NCI-H524 treated with DMSO at 0.1 percent for 48 hours (cell line): ENCODE measurements around the gene MAP1LC3B.
A peak's percentile ranks its signal among the peaks of the same experiment; 100 is the strongest.

Source experiments
- DNase-seq: peaks from one replicate; lab custom pipeline; 2025; lab: John Stamatoyannopoulos, UW

MAP1LC3B gene

DNA sequence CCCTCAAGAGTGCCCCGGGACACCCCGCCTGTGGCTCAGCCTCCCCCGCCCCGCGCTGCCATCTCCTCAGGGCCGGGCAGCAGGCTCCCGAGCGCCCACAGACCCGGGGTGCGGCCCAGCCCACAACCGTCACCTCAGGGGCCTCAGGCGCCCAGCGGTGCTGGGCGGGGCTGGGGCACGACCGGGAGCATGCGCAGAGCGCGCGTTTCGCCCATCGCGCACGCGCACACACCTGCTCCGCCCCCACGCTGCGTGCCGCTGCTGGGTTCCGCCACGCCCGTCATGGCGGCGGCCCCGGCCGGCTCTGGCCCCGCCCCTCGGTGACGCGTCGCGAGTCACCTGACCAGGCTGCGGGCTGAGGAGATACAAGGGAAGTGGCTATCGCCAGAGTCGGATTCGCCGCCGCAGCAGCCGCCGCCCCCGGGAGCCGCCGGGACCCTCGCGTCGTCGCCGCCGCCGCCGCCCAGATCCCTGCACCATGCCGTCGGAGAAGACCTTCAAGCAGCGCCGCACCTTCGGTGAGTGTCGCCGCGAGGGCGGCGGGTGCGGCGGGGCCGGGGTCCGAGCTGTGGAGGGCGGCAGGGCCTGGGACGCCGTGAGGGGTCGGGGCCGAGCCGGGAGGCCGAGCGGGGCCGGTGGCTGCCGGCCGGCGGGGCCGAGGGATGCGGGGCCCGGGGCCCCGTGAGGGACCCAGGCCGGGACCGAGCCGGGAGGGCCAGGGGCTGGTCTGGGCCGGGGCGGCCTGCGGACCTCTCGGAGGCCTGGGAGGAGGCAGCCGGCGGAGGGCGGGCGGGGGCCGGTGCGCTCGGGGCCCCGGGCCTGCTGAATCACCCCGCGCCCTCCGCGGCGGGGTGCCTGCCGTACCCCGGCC lies at the start of gene MAP1LC3B:
TSS of gene MAP1LC3B (plus strand) at position 387 of the 871 bp plus-strand sequence. CDS start at position 479, 92 bp downstream.
- DNase-seq = peak; percentile 68

DNA sequence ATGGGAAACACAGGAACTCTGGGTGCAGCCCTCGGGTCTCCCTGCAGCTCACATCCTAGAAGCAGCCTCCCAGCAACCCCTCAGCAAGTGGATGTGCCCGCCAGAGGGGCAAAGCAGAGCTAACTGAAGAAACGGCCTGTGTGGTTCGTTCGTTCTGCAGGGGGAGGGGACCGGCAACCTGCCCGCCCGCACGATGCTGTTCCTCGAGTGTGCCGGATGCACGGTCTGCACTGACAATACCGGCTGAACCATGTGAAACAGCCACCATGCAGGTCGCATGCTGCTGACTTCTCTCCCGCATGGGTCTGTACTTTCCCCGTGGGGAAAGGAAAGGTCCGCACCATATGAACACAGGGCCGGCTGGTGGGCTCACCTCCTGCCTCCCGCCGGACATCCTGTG lies 49.6 kb upstream of the MAP1LC3B start:
- DNase-seq = no peak

DNA sequence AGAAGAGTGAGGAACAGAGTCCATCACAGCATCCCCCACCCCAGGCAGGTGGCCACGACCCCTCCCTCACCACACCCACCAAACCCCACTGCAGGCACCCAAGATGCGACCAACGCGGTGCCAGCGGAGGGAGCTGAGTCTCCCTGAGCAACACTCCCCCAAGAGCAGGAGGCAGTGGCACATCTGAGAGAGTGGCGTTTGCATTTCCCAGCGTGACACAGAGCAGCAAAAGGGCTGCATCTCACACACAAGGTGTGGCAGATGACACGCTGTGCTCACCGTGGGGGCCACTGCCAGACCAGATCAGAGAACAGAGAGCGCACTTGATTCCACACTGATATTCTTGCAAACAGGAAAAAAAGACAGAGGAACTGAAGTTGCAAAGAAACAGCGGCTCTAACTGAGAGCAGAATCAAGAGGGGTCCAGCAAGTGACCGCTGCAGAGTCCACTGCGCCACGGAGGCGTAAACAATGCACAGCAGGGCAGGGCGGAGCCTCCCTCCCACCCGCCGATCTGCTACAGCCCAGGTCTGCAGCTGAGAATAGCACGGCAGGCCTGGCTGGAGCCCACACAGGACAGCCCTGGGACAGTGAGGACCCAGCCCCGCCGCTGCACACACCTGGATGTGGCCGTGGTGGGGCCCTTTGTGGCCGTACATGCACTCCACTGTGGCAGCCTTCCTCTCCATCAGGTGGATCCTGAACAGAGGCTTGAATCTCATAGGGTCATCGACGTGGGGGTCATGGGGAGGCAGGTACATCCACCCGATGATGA lies 49.0 kb upstream of the MAP1LC3B start:
- no peak for DNase-seq

- DNase-seq = no peak
These were observed 48.4 kb upstream of the MAP1LC3B start for GRCh38 chr16:87343753-87344050.

GRCh38 chr16:87344165-87344930 lies 47.8 kb upstream of the MAP1LC3B start:
- DNase-seq = no peak

GRCh38 chr16:87344931-87345631 lies 47.1 kb upstream of the MAP1LC3B start:
- DNase-seq = no peak

- DNase-seq = no peak
These were observed 46.3 kb upstream of the MAP1LC3B start for GRCh38 chr16:87345726-87346424.

- no peak for DNase-seq
These were observed 45.5 kb upstream of the MAP1LC3B start for GRCh38 chr16:87346517-87347060.

- no peak for DNase-seq
These were observed 44.1 kb upstream of the MAP1LC3B start for GRCh38 chr16:87347932-87348615.

DNA sequence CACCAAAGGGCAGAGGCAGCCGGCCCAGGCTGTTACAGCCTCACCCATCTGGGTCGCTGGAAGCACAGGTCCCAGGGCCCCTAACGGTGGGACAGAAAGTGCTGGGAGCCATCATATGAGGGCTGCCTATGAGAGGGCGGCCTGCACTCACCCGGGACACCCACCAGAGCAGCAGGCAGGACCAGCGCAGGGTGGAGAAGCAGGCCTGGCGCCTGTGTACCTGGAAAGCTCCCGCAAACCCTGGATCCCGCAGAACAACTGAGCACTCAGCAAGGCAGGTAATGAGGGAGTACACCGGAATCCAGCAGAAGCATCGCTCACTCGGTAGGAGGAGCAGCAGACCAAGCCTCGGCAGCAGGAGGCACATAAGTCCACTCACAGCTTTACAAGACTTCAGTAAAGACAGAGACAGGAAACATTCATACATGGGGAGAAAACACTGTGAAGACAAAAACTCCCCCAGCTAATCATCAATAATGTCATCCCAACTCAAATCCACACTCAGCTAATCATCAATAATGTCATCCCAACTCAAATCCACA lies 43.4 kb upstream of the MAP1LC3B start:
- no peak for DNase-seq

DNA sequence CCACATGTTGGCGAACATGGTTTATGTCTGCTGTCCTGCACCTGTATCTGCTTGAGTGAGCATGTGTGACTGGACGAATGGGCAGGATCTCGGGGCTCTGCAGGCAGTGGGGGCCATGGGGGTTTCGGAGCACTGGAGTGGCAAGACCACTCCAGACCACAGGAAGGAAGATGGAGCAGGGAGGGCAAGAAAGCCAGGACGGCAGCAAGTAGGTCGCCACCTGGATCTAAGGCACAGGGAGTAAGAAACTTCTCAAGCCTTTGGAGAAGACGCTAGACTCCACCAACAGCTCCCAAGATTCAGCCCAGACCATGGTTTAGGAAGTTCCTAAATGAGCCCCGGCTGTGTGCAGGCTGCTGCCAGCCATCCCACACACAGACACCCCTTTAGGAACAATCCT lies 42.1 kb upstream of the MAP1LC3B start:
- DNase-seq = no peak

GRCh38 chr16:87350681-87351319 lies 41.3 kb upstream of the MAP1LC3B start:
- DNase-seq = peak; percentile 60

DNA sequence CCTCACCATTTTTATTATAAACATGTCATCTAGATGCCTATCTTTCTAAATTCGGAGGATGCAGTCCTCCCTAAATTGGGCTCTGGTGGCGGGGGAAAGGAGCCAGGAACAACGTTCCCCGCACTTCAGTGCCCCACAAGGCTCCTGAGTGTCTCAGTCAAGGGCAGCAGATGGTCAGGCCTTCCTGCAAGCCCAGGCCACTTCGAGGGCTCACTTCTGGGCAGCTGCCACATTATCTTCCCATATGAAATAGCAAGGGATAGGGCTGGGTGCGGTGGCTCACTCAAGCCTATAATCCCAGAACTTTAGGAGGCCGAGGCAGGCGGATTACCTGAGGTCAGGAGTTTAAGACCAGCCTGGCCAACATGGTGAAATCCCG lies 40.8 kb upstream of the MAP1LC3B start:
- DNase-seq = peak; percentile 87

- DNase-seq = no peak
These were observed 39.3 kb upstream of the MAP1LC3B start for GRCh38 chr16:87352818-87353217.

GRCh38 chr16:87353613-87354012 lies 38.5 kb upstream of the MAP1LC3B start:
- DNase-seq = no peak

GRCh38 chr16:87356491-87356853 lies 35.7 kb upstream of the MAP1LC3B start:
- no peak for DNase-seq

DNA sequence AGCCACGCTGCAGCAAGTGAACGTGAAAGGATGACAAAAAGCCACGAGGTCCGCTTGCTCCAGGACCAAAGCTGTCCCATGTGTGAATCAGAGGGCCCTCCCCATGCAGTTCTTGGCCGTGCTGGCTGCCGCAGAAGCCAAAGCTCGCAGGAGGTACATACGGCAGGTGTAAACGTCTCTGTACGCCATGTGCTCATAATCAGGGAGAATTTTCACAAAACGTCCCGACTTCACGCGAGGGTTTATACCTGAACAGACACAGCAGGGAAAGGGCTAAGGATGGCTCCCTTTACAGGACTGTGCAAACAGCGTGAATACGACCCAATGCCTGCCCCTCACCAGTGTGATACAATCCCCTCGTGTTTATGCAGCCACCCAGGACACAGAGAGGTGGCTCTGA lies 33.9 kb upstream of the MAP1LC3B start:
- no peak for DNase-seq

DNA sequence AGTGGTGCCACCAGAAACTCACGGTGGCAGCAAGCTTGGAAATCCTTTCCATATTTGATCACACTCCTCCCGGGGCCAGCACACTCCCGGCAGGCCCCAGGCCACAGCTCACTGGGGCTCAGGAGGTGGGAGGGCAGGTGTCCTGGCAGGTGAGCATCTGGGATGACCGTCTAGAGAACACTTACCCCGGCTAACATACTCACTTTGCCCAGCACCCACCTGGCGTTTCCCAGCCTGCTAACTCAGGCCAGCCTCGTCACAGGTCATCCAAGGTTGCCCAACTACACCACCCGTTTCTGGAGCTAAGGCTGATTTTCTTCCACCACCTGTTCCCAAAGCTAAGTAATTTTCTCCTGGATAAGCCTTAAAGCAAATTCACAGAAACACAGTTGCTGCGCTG lies 33.4 kb upstream of the MAP1LC3B start:
- DNase-seq = no peak

DNA sequence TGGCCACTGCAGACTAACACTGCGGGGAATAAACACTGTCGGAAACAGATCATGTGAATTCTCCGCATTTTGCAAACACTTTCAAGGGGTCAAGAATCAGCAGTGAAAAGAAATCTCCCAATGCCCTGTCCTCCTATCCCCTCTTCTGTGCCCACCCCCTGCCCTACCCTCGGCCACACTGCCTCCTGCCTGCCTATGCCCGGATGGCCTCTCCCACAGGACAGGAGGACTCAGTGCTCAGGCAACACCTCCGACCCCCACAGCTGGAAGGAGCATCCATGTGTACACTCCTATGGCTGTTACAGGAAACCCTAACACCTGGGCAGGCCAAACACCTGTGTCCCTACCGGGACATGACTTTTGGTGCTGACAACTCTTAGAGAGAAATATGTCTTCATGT lies 33.0 kb upstream of the MAP1LC3B start:
- no peak for DNase-seq
